D721Med (cell line): ENCODE data around the gene MYMK.
A peak's percentile ranks its signal among the peaks of the same experiment; 100 is the strongest.

Source experiments
- DNase-seq: peaks from one replicate; pipeline ENCODE4 v3.0.0; 2011; ENCODE audit warnings: low spot score; ENCODE audit not compliant: insufficient read length
- FAIRE-seq: peaks from 2 replicates; lab custom pipeline; 2011; peaks lifted over from hg19 to GRCh38; lab: Jason Lieb, UNC
- CTCF ChIP-seq: IDR thresholded peaks from 2 replicates; pipeline ENCODE4 v1.5.1; 2012; ENCODE audit warnings: mild to moderate bottlenecking, control low read depth; ENCODE audit not compliant: insufficient read depth; ENCODE audit errors: missing control alignments

MYMK gene

GRCh38 chr9:133535306-133535877 lies 10.6 kb upstream of the MYMK start:
- DNase-seq (no peak), FAIRE-seq (no peak)
- no peak for TF ChIP-seq CTCF

- no peak for TF ChIP-seq CTCF
- FAIRE-seq: no peak
These were observed 9.9 kb upstream of the MYMK start, which contains the start of gene ADAMTSL2 for GRCh38 chr9:133534346-133535291. Gene ADAMTSL2, plus strand, starts transcription at chr9:133534704. Its CDS starts 2,009 bp downstream, at chr9:133536713.

GRCh38 chr9:133533857-133534256 lies 9.1 kb upstream of the MYMK start:
- TF ChIP-seq CTCF: no peak
- FAIRE-seq: no peak
- DNase-seq: no peak

More at GRCh38 chr9:133534346-133535291, 9.9 kb upstream of the MYMK start, which contains the start of gene ADAMTSL2:
- no peak for DNase-seq

- FAIRE-seq: no peak
- peak; percentile 54 for DNase-seq
- peak; percentile 35 for TF ChIP-seq CTCF
These were observed 8.3 kb upstream of the MYMK start for GRCh38 chr9:133532937-133533668.

- FAIRE-seq (no peak), DNase-seq (no peak)
- no peak for TF ChIP-seq CTCF
These were observed 6.5 kb upstream of the MYMK start for GRCh38 chr9:133531293-133531692.

GRCh38 chr9:133529874-133530273 lies 5.1 kb upstream of the MYMK start:
- no peak for FAIRE-seq
- no peak for TF ChIP-seq CTCF
- DNase-seq: no peak
